ENCODE measurements around the gene ENTREP3. TPM values are rescaled to one million over a fixed set of nuclear protein-coding genes. Genes with fewer than 3 reads are reported as not detected.
A peak's percentile ranks its signal among the peaks of the same experiment; 100 is the strongest.
"Not testable (repeated sequence)": the region's sequence is repeated elsewhere in the genome, so short reads cannot be mapped to it uniquely, and the experiment has no call there.

ENTREP3 gene
- total RNA-seq, 4 donors from 2014 or later = 22.7 to 42.0 (median 26.6) TPM

GRCh38 chr1:155250633-155251449 lies 4.4 kb downstream of the ENTREP3 start:
- WGBS, 2 donors = 10 to 16% methylated on average over 22 to 23 of the region's 23 CpGs
- H3K9me3 ChIP-seq = no peaks in the 10 kb centered on the region
- H3K4me3 ChIP-seq = peak overlapping the region in 2 of 4 donors; percentile 39 to 42
- H3K36me3 ChIP-seq = peaks cover 0 to 30% (median 0%) of the 10 kb centered on the region in 3 donors
- H3K27ac ChIP-seq = peak overlapping the region; percentile 29 to 78 (median 61)
- peaks cover 0 to 45% (median 27%) of the 10 kb centered on the region in 4 donors for H3K4me1 ChIP-seq
- no peaks in the 10 kb centered on the region for H3K27me3 ChIP-seq
- DNase-seq (ENCODE audit: low spot score in 2 of 2) = peak; percentile 87 to 91
- TF ChIP-seq POLR2A (IDR thresholded peaks at IDR 0.05) (peak in 1 of 2 donors; percentile 17), CTCF (IDR thresholded peaks at IDR 0.05) (peak; percentile 99 to 100 (median 99)), EP300 (IDR thresholded peaks at IDR 0.05) (peak in 1 of 2 donors; percentile 64)

GRCh38 chr1:155250246-155250632 lies 5.0 kb downstream of the ENTREP3 start:
- peaks cover 0 to 30% (median 0%) of the 10 kb centered on the region in 3 donors for H3K36me3 ChIP-seq
- H3K27ac ChIP-seq = peak overlapping the region; percentile 29 to 78 (median 61)
- 35 to 63% methylated on average over 7 to 23 of the region's 28 CpGs for WGBS, 2 donors
- TF ChIP-seq CTCF (IDR thresholded peaks at IDR 0.05) (no peak), EP300 (IDR thresholded peaks at IDR 0.05) (no peak), POLR2A (IDR thresholded peaks at IDR 0.05) (no peak)
- DNase-seq (ENCODE audit: low spot score in 2 of 2) = no peak
- H3K27me3 ChIP-seq = no peaks in the 10 kb centered on the region
- H3K4me1 ChIP-seq = peaks cover 0 to 45% (median 25%) of the 10 kb centered on the region in 4 donors
- H3K4me3 ChIP-seq = peak overlapping the region in 2 of 4 donors; percentile 39 to 42
- H3K9me3 ChIP-seq = no peaks in the 10 kb centered on the region

GRCh38 chr1:155247667-155248553 lies 7.4 kb downstream of the ENTREP3 start:
- peaks cover 0 to 39% (median 16%) of the 10 kb centered on the region in 4 donors for H3K4me1 ChIP-seq
- H3K9me3 ChIP-seq = no peaks in the 10 kb centered on the region
- no peak overlapping the region for H3K4me3 ChIP-seq
- H3K27ac ChIP-seq = no peak overlapping the region
- H3K36me3 ChIP-seq = peaks cover 0 to 30% (median 0%) of the 10 kb centered on the region in 3 donors
- no peak for TF ChIP-seq EP300 (IDR thresholded peaks at IDR 0.05)
- no peak for TF ChIP-seq POLR2A (IDR thresholded peaks at IDR 0.05)
- no peak for TF ChIP-seq CTCF (IDR thresholded peaks at IDR 0.05)
- no peak for DNase-seq (ENCODE audit: low spot score in 2 of 2)
- no peaks in the 10 kb centered on the region for H3K27me3 ChIP-seq
- 84 to 90% methylated on average over 20 to 26 of the region's 26 CpGs for WGBS, 2 donors

GRCh38 chr1:155246796-155247195 lies 8.5 kb downstream of the ENTREP3 start:
- Histone ChIP-seq H3K36me3 (peaks cover 0 to 30% (median 0%) of the 10 kb centered on the region in 3 donors), H3K4me1 (peaks cover 0 to 45% (median 21%) of the 10 kb centered on the region in 4 donors)
- H3K27me3 ChIP-seq; DNase-seq (ENCODE audit: low spot score in 2 of 2); H3K27ac ChIP-seq; H3K4me3 ChIP-seq; H3K9me3 ChIP-seq: not testable (repeated sequence)
- 95 to 99% methylated on average over 3 of the region's 3 CpGs for WGBS, 2 donors

- H3K9me3 ChIP-seq = no peaks in the 10 kb centered on the region
- no peak for DNase-seq (ENCODE audit: low spot score in 2 of 2)
- peaks cover 0 to 42% (median 20%) of the 10 kb centered on the region in 4 donors for H3K4me1 ChIP-seq
- peak overlapping the region; percentile 89 to 93 (median 90) for H3K27ac ChIP-seq
- H3K4me3 ChIP-seq = peak overlapping the region; percentile 26 to 70 (median 56)
- 56 to 61% methylated on average over 8 of the region's 8 CpGs for WGBS, 2 donors
- no peak for TF ChIP-seq POLR2A (IDR thresholded peaks at IDR 0.05)
- TF ChIP-seq CTCF (IDR thresholded peaks at IDR 0.05) = no peak
- no peak for TF ChIP-seq EP300 (IDR thresholded peaks at IDR 0.05)
- no peaks in the 10 kb centered on the region for H3K27me3 ChIP-seq
- peaks cover 0 to 30% (median 0%) of the 10 kb centered on the region in 3 donors for H3K36me3 ChIP-seq
Measured at GRCh38 chr1:155245163-155245524, 10.1 kb downstream of the ENTREP3 start.
